ENCODE data around the gene RNF222. TPM values are rescaled to one million over a fixed set of nuclear protein-coding genes. Genes with fewer than 3 reads are reported as not detected.

The RNF222 gene
- polyA plus RNA-seq, 1 donor: 0.07 TPM

- DNase-seq: no peak
Measured at GRCh38 chr17:8345951-8346665, 51.5 kb downstream of the RNF222 start.

- DNase-seq: no peak
Measured at GRCh38 chr17:8345052-8345690, 52.5 kb downstream of the RNF222 start.

- no peak for DNase-seq
Measured at GRCh38 chr17:8341456-8341855, 56.2 kb downstream of the RNF222 start.

Other genes with a start within 250 kb of the RNF222 start
- gene PER1, start 245.4 kb downstream of the RNF222 start, polyA plus RNA-seq (ENCODE audit: insufficient read length): 22.9 TPM
- gene VAMP2, start 234.9 kb downstream of the RNF222 start, polyA plus RNA-seq (ENCODE audit: insufficient read length): 120 TPM
- 26.9 TPM for gene TMEM107, start 221.4 kb downstream of the RNF222 start, polyA plus RNA-seq (ENCODE audit: insufficient read length)
- 2.8 TPM for gene BORCS6, start 207.6 kb downstream of the RNF222 start, polyA plus RNA-seq (ENCODE audit: insufficient read length)
- 49.9 TPM for gene AURKB, start 187.3 kb downstream of the RNF222 start, polyA plus RNA-seq (ENCODE audit: insufficient read length)
- gene CTC1, start 149.8 kb downstream of the RNF222 start, polyA plus RNA-seq (ENCODE audit: insufficient read length): 40.1 TPM
- gene PFAS, start 148.5 kb downstream of the RNF222 start, polyA plus RNA-seq (ENCODE audit: insufficient read length): 53.8 TPM
- 26.5 TPM for gene RANGRF, start 109.2 kb downstream of the RNF222 start, polyA plus RNA-seq (ENCODE audit: insufficient read length)
- 4.4 TPM for gene SLC25A35, start 102.4 kb downstream of the RNF222 start, polyA plus RNA-seq (ENCODE audit: insufficient read length)
- 19.9 TPM for gene ARHGEF15, start 87.6 kb downstream of the RNF222 start, polyA plus RNA-seq (ENCODE audit: insufficient read length)
- not detected for gene ODF4, start 58.0 kb downstream of the RNF222 start, polyA plus RNA-seq (ENCODE audit: insufficient read length)
- gene RPL26, start 14.6 kb downstream of the RNF222 start, polyA plus RNA-seq (ENCODE audit: insufficient read length): 2,681 TPM
- 57.3 TPM for gene NDEL1, start 38.1 kb upstream of the RNF222 start, polyA plus RNA-seq (ENCODE audit: insufficient read length)
- 282 TPM for gene MYH10, start 232.9 kb upstream of the RNF222 start, polyA plus RNA-seq (ENCODE audit: insufficient read length)